HG03575 (cell line): ENCODE measurements around the gene FAM13A.
"Not testable (repeated sequence)": the region's sequence is repeated elsewhere in the genome, so short reads cannot be mapped to it uniquely, and the experiment has no call there.

ENCODE experiments used
- ATAC-seq: cut with Tn5 transposase; IDR thresholded peaks from one replicate; pipeline ENCODE4 v1.9.1; 2021; ENCODE audit not compliant: unreplicated experiment, insufficient number of reproducible peaks, low FRiP score; ENCODE audit errors: extremely low read depth

The FAM13A gene

DNA sequence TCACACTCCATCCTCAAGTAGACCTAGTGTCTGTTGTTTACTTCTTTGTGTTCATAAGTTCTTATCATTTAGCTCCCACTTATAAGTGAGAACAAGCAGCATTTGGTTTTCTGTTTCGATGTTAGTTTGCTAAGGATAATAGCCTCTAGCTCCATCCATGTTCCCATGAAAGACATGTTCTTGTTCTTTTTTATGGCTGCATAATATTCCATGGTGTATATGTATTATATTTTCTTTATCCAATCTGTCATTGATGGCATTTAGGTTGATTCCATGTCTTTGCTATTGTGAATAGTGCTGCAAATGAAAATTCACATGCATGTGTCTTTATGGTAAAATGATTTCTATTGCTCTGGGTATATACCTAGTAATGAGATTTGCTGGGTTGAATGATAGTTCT, 51.9 kb downstream of the FAM13A start:
- not testable (repeated sequence) for ATAC-seq

DNA sequence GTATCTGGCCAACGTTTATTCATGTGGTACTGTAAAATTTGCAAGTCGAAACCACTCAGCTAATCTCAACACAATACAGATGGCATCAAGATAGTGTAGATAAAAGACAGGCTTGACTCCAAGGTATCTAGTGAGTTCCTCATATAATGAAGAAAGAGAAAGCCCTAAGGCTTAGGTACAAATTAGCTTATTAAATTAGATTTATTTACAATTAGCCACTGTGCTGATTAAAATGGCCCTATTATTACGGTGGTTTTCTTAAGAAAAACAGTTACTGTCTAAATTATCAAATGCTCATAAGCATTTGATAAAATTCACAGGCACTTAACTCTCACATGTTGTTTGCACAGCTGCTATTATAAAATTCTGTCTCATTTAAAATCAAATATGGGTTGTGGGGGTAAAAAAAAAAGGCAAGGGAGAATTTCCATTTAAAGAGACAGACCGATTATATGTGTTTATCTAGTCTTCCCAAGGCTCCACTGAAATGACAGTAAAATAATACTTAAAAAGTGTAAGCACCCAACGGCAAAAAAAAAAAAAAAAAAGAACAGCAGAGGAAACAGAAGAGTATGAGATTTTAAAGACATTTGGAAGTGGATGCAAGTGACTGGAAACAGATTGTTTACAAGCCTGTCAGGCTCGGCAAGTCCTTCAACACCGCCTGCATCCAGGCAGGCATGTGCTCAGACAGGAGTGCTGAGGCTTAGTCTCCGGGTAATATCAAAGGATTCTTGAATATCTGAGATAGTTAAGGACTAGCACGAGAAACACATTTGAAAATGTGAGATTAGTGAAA, 55.1 kb downstream of the FAM13A start:
- no peak for ATAC-seq

DNA sequence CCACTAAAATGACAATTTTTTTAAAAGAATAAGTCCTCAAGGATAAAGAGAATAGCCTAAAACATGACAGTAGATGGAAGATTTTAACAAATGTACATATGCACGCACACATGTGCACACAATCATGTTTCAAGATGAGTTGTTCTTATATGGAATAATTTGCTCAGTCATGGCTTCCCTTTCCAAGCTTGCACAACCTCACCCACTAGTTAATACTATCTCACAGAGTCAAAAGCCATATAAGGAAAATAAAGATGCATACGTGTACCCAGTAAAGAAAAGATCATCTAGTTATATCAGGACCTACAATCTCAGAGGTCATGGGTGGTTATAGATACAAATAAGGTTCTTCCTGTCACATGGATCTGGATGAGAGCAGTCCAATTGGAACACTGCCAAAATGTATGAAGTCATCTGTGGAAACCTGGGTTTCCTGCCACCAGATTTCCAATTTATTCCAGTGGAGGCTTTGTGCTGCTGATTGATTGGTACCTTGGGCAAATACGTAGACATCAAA, 56.1 kb downstream of the FAM13A start:
- no peak for ATAC-seq

DNA sequence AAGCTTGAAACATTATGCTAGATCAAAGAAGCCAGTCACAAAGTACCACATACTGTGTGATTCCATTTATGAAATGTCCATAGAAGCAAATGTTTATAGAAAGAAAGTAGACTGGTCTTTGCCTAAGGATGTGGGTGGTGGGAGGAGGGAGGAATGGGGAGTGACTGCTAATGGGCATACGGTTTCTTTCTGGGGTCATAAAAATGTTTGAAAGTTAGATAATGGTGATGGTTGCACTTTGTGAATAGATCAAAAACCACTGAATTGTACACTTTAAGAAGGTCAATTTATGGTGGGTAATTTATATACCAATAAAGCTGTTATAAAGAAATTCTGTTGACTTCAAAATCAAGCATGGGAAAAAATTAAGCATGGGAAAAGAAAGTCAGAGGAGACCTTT, 56.6 kb downstream of the FAM13A start:
- no peak for ATAC-seq

DNA sequence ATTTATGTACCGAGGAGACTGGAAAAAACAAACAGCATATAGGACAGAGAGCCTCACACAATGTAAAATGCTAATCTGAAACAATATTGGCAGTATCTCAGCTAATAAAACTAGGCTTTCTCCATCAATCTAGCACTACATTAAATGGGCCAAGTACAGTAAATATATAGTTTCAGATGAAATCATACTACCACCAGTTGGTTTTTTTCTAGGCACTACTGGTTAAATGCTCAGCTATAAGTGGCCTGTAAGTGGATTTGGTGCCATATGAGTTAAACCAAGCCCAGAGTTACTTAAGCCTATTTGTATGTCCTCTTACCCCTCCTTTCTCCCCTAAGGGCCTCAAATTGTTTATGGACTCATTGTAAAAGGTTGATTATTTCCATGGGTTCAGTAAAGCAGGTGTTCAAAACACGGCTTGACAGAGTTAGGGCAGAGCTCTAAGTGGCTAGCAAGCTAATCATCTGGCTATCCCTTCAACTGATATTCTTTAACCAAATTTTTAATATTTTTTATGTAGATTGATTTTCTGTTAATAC, 57.5 kb downstream of the FAM13A start:
- ATAC-seq, result no peak

DNA sequence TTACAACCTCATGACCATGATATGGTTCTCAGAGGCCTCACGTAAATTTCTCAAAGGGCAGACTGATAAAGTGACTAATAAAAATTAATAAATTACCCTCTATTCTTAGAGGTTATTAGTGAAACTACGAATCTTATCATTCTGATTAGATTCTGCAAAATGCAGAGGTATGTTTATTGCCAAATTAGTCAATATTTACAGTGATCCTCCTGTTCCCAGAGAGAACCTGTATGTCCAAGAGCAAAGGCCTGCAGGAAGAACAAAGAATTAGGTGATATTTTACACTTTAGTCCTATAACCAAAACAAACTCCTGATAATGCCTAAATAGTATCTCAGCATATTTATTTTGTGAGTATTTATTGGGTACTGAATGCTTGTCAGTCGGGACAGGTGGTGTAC, 58.1 kb downstream of the FAM13A start:
- no peak for ATAC-seq

DNA sequence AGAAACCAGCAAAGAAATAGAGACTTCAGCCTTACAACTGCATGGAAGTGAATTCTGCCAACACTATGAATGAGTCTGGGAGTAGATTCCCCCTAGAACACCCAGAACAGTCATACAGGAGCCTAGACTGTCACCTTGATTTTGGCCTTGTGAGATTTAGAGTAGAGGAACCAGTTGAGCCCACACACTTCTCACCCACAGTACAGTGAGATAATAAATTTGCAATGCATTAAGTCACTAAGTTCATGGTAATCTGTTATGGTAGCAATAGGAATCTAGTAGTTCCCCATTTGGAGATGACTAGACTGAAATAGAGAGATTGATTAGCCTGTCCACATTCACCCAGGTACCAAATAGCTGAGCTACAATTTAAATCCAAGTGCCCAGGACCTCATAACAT, 59.0 kb downstream of the FAM13A start:
- no peak for ATAC-seq

DNA sequence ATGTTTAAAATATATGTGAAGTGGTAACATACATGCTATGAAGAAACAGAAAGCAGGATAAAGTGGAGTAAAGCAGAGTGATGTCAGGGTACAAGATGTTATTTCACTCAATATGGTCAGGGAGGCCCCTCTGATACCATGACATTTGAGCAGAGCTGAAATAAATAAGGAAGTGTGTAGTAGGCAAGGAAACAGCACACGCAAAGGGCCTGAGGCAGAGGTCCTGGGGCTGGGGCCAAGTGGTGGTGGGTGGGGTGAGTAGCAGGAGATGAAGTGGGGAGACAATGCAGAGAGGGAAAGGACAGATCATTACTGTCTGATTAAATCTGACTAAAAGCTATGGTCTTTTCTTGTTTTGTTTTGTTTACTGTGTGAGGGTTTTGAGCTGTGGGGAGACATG, 61.1 kb downstream of the FAM13A start:
- no peak for ATAC-seq

DNA sequence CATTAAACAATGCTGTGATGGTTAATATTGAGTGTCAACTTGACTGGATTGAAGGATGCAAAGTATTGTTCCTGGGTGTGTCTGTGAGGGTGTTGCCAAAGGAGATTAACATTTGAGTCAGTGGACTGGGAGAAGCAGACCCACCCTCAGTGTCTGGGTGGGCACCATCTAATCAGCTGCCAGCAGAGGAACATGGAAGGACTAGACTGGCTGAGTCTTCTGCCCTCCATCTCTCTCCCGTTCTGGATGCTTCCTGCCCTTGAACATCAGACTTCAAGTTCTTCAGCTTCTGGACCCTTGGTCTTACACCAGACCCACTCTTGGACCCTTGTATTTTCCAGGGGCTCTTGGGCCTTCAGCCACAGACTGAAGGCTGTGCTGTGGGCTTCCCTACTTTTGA, 61.7 kb downstream of the FAM13A start:
- not testable (repeated sequence) for ATAC-seq

DNA sequence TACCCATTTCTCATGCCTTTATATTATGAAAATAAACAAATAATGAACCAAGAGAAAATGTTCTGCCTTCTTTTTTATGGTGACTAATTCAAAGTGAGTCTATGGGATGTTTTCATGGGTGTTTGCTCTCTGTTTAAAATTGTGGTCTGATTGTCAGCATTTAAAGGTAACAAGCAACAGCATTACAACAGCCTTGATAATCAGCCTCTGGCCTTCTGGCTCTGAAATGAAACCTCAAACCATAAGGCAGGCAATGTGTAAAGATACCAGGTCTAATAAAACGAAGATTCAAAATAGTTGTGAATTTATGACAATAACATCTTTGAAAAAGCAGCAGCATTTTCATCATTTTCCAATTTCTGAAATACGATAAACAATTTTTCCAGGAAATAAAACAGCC, 63.7 kb downstream of the FAM13A start:
- ATAC-seq, result no peak

DNA sequence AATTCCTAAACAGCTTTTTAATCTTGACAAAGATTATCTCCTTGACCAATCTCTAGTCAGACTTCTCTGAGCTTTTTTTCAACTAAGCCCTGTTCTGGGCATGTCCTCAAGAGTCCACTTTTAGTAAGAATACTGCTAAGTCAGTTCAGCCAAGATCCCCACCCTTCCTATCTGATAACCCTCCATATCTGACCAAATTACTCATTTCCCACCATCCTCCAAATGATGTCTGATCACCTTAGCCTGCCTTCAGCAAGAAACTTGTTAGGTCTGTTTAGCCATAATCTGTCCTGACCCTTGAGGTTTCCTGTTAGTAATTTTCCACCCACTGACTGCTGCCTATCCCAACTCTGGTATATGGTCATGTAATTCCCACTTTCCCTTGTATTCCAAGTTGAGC, 65.2 kb downstream of the FAM13A start:
- no peak for ATAC-seq

DNA sequence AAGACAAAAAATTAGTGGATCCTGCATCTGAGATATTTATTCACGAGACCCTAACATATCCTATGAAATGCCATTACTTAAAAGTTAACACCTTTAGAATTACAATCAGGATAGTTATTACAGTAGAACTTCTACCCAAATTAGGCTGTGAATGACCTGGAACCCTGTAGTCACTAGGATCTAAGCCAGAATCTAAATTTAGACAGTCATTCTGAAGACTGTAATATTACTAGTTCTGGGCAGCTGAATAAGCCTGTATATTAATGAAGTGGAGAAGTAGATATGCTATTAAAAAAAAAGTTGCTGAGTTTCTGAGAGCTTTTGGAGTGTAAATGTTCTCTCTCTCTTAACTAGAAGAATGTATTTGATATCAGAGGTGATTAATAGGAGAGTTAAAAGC, 67.0 kb downstream of the FAM13A start:
- ATAC-seq, result no peak

DNA sequence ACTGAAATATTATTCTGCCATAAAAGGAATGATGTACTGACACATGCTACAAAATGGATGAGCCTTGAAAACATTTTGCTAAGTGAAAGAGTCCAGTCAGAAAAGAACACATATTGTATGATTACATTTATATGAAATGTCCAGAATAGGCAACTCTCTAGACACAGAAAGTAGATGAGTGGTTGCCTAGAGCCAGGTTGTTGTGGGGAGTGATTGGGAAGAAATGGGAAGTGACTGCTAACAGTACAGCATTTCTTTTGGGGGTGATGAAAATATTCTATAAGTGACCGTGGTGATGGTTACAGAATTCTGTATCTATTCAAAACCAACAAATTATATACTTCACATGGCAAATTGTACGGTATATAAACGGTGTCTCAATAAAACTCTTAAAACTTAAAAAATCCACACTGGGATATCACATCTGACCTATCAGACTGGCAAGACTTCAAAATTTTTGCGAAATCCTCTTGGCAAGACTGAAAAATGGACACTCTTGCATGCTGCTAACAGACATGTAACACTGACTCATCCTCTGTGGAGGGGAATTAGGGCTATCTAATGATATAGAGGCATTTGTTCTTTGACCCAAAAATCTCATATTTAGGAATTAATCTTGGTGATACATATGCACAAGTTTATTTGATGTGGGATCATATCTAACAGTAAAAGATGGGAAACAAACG, 71.8 kb downstream of the FAM13A start:
- no peak for ATAC-seq

DNA sequence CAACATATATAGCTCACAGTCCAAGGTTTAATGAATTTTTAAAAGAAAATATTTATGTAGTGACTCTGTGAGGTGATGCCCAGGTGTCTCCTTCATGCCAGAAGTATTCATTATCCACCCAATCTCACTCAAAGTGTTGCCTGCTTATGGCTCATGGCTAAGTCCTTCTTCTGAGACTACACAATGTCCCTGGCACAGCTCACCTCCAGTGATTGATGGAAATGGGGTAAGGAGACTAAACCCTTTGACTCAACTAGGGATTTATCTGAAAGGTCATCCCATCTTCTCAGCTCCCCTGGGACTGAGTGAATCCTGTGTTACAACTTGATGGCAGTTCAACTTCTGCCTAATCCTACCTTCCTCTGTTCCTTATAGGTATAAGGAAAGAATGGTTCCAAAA, 74.2 kb downstream of the FAM13A start:
- ATAC-seq, result no peak

DNA sequence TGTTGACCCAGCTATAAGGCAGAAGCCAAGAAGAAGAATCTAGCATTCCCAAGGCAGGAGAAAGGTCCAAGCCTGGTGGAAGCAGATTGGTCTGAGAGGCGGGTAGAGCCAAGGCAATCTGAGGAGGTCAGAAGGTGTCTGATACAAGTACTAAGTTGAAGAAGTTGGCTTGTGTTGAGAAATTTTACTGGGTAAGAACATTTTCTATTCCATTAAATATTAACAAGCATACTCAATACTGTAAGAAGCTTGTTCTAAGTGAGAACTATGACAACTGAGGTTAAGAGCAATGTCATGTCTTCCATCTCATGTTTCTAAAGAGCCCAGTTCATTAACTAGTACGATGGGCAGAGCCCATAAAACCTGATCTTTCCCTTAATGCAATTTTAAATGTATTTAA, 75.0 kb downstream of the FAM13A start:
- no peak for ATAC-seq

DNA sequence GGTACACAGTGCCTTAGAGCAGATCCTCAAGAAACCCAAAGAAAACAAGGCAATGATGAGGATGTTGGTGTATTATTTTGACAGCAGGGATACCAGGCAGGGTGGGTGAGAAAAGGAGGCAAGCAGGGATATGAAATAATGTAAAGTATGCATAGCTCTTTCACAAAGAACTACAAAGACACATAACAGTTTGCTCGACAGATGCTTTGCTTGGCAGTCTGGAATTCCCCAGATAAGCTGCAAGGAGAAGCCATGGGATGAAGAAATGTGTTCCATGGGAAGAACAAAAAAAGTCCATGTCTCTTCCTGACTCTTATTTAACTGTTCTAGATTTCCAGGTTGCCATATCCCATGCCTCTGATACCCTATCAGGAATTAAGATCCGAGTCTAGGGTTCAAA, 75.4 kb downstream of the FAM13A start:
- ATAC-seq, result no peak

DNA sequence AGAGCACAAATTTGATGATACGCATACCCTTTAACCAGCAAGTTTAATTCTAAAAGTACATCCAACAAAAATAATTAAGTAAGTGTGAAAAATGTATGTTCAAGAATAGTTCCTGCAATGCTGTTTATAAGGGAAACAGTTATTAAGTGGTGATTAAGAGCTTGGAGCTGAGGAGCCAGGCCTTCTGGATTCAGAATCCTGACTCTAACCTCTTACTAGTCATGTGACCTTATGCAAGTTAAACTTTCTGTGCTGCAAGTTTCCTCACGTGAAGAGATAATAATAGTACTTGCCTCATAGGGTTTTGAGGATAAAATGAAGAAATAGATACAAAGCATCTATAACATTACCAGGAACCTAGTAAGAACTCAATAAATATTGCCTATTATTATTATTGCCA, 77.7 kb downstream of the FAM13A start:
- no peak for ATAC-seq

DNA sequence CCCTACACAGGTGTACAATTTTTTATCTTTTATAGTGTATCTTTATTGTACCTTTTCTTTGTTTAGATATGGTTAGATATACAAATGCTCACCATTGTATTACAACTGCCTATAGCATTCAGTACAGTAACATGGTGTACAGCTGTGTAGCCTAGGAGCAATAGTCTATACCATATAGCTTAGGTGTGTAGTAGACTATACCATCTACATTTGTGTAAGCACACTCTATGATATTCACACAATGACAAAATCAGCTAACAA, 80.3 kb downstream of the FAM13A start:
- ATAC-seq, result no peak

DNA sequence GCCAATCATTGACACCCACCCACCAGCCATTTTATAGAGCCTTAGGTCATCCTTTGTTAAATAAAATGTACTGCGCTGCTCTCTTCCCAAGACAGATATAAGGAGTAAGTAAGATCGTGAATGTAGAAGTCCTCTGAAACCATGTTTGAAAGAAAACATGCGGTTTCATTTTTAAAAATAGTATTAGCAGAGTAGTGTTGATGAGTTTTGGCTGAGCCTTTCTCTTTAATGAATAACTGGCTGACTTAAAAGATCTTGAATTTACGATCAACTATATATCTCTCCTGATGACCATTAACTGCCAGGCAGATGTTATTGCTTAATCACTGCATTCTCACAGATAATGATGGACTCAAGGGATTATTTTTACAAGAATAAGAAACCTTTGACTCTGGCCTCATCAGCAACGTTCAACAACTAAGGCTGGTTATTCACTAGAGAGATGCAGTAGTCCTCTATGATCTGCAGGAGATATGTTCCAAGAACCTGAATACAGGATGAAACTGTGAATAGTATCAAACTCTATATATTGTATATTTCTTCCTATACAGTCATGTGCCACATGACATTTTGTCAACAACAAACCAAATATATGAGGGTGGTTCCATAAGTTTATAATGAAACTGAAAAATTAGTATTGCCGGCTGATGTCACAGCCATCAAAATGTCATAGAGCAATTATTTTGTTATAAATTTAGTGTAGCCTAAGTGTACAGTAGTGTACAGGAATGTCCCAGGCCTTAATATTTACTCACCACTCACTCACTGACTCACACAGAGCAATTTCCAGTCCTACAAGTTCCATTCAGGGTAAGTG, 80.8 kb downstream of the FAM13A start:
- ATAC-seq, result no peak

DNA sequence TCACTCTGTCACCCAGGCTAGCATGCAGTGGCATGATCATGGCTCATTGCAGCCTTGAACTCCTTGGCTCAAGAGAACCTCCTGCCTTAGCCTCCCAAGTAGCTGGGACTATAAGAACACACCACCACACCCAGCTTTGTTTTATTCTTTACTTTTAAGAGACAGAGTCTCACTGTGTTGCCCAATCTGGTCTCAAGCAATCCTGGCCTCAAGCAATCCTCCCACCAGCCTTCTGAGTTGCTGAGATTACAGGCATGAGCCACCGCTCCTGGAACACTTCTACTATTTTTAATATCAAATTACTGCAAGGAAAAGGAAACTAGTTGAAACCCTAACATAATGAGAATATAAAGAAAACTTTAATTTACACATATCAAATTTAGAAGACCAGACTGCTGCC, 85.4 kb downstream of the FAM13A start:
- ATAC-seq, result no peak
